A549 treated with dexamethasone at 1 μM for 4 hours (cell line): ENCODE measurements around the gene STK4. TPM values are rescaled to one million over a fixed set of nuclear protein-coding genes. Genes with fewer than 3 reads are reported as not detected.

Experiments used
- total RNA-seq: library from RNA; stranded (reverse); fragments of 200-300 nt; extraction: Qiagen RNA extraction; gene quantifications from 5 replicates; pipeline ENCODE4 v1.2.3, GENCODE V29; 2022

STK4 gene
- total RNA-seq, result 12.3 to 17.9 TPM (median 16.2 TPM) in 5 replicates

GRCh38 chr20:44966030-44966961 is at the start of gene STK4:
Gene STK4 (plus strand): TSS chr20:44966512. CDS start chr20:44966569, 57 bp downstream.

GRCh38 chr20:44960103-44960852 is 6.0 kb upstream of the STK4 start, which contains the start of gene TOMM34:
Gene TOMM34 (minus strand): TSS chr20:44960397. CDS start chr20:44960333, 64 bp downstream.

GRCh38 chr20:45100563-45101245 is 134.4 kb downstream of the STK4 start, which contains the start of gene KCNS1:
Gene KCNS1 (minus strand): TSS chr20:45101127. CDS start chr20:45099236, 1,891 bp downstream.

GRCh38 chr20:45114465-45115385 is 148.4 kb downstream of the STK4 start, which contains the start of gene WFDC5:
Gene WFDC5 (minus strand): TSS chr20:45115174. CDS start chr20:45115083, 91 bp downstream.

DNA sequence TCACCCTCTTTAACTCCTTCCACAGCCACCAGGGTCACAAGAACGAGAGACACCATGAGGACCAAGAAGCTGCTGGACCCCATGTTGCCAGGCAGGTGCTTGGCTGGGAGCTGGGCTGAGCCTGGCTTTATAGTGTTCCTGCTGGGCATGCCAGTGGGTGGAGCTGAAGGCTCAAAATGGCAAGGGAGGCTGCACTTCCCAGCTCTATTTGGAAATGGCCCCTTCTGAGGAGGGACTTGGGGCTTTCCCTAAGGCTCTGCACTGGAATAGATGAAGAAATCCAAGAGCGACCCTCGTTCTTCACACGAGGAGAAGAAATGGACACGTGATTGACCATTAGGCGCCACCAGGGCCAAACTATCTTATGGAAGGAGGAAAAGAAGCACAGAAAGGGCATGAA is 158.1 kb downstream of the STK4 start, which contains the start of gene WFDC12:
TSS of gene WFDC12 (minus strand) at position 101 of the 400 bp plus-strand sequence. CDS start at position 83, 18 bp downstream.

Other genes starting within 250 kb of the STK4 start
- gene KCNK15, start 220.6 kb upstream of the STK4 start, total RNA-seq, result 0.41 to 0.73 TPM (median 0.66 TPM) in 5 replicates
- 1.7 to 2.4 TPM (median 2.1 TPM) in 5 replicates for gene RIMS4, start 156.0 kb upstream of the STK4 start, total RNA-seq
- gene YWHAB, start 80.8 kb upstream of the STK4 start, total RNA-seq, result 195 to 228 TPM (median 209 TPM) in 5 replicates
- 7.9 to 18.0 TPM (median 13.1 TPM) in 5 replicates for gene PABPC1L, start 56.5 kb upstream of the STK4 start, total RNA-seq
- gene TOMM34, start 6.1 kb upstream of the STK4 start, total RNA-seq, result 38.3 to 42.4 TPM (median 39.4 TPM) in 5 replicates
- not detected in 5 replicates for gene KCNS1, start 134.6 kb downstream of the STK4 start, total RNA-seq
- not detected in 5 replicates for gene WFDC5, start 148.7 kb downstream of the STK4 start, total RNA-seq
- not detected in 5 replicates for gene WFDC12, start 158.0 kb downstream of the STK4 start, total RNA-seq
- 1.9 to 4.3 TPM (median 2.3 TPM) in 5 replicates for gene PI3, start 208.4 kb downstream of the STK4 start, total RNA-seq
- 0.05 TPM in 1 of 5 replicates, not detected in the others for gene SEMG1, start 240.5 kb downstream of the STK4 start, total RNA-seq